ENCODE results near the gene TAB2.

GRCh38 chr6:149422581-149422980 is 105.1 kb downstream of the TAB2 start:
- TF ChIP-seq CTCF (conservative IDR thresholded peaks at IDR 0.05), result no peak
- no peak for TF ChIP-seq EZH2 (IDR thresholded peaks at IDR 0.05; ENCODE audit: low read depth)

Data from PC-9 (cell line).